Gastrocnemius medialis (tissue), 4 donors: Measurements from ENCODE around the gene TCP10L.

Experiments
- CTCF ChIP-seq, 5 experiments: fragments of 450-650 bp in 3 of 5; fragments of 200-600 bp in 2 of 5; sonication (generic) in 2 of 5; IDR thresholded peaks in 4 of 5; conservative IDR thresholded peaks in 1 of 5; 1 replicate in 4 of 5; 2 replicates in 1 of 5; pipeline ENCODE4 v1.5.1; 2016 to 2019; ENCODE audit warnings: antibody characterized with exemption in 5 of 5, mild to moderate bottlenecking in 3 of 5, moderate library complexity in 3 of 5
- POLR2A ChIP-seq, 2 donors: fragments of 450-650 bp; IDR thresholded peaks; one replicate each; pipeline ENCODE4 v1.6.1; 2017; ENCODE audit warnings: antibody characterized with exemption in 2 of 2, mild to moderate bottlenecking in 2 of 2, moderate library complexity in 2 of 2

GRCh38 chr21:32562426-32562825, 22.9 kb downstream of the TCP10L start:
- peak in 1 of 5 experiments; percentile 24 for TF ChIP-seq CTCF (IDR thresholded peaks at IDR 0.05 in 4 of 5, conservative IDR thresholded peaks at IDR 0.05 in 1 of 5)
- TF ChIP-seq POLR2A (IDR thresholded peaks at IDR 0.05): no peak
